RPMI7951 (cell line): ENCODE results near the gene COX19. TPM values are rescaled to one million over a fixed set of nuclear protein-coding genes. Genes with fewer than 3 reads are reported as not detected.
"Not testable (repeated sequence)": the region's sequence is repeated elsewhere in the genome, so short reads cannot be mapped to it uniquely, and the experiment has no call there.

Source experiments
- DNase-seq: peaks from one replicate; pipeline ENCODE4 v3.0.0-alpha.2; 2012; ENCODE audit warnings: low read depth
- total RNA-seq: library from RNA; depleted of rRNA; stranded (reverse); fragments of >200 nt; shearing (Covaris generic); gene quantifications from 2 replicates; pipeline ENCODE4 v1.2.3, GENCODE V29; 2014

Gene COX19
- total RNA-seq, 1 experiment from 2014 or later, result 7.1 TPM

- DNase-seq, result no peak
Observed at GRCh38 chr7:1011297-1012003, 36.1 kb upstream of the COX19 start.

GRCh38 chr7:1010226-1010625, 34.9 kb upstream of the COX19 start:
- DNase-seq, result no peak

GRCh38 chr7:1009747-1010146, 34.4 kb upstream of the COX19 start:
- no peak for DNase-seq

- no peak for DNase-seq
Observed at GRCh38 chr7:1008733-1009363, 33.5 kb upstream of the COX19 start.

- no peak for DNase-seq
Observed at GRCh38 chr7:1007901-1008300, 32.6 kb upstream of the COX19 start.

GRCh38 chr7:1005303-1005702, 30.0 kb upstream of the COX19 start:
- DNase-seq, result no peak

GRCh38 chr7:1004018-1004852, 28.9 kb upstream of the COX19 start:
- no peak for DNase-seq

GRCh38 chr7:1002445-1002844, 27.1 kb upstream of the COX19 start:
- not testable (repeated sequence) for DNase-seq

- DNase-seq, result not testable (repeated sequence)
Observed at GRCh38 chr7:1002026-1002425, 26.7 kb upstream of the COX19 start.

- not testable (repeated sequence) for DNase-seq
Observed at GRCh38 chr7:1001069-1001770, 25.9 kb upstream of the COX19 start.

GRCh38 chr7:999941-1000935, 24.9 kb upstream of the COX19 start:
- no peak for DNase-seq

GRCh38 chr7:999149-999879, 24.0 kb upstream of the COX19 start:
- no peak for DNase-seq

- no peak for DNase-seq
Observed at GRCh38 chr7:997404-998395, 22.4 kb upstream of the COX19 start.

GRCh38 chr7:996079-996872, 20.9 kb upstream of the COX19 start:
- no peak for DNase-seq

- DNase-seq, result no peak
Observed at GRCh38 chr7:995571-995970, 20.2 kb upstream of the COX19 start.

- no peak for DNase-seq
Observed at GRCh38 chr7:994592-995308, 19.4 kb upstream of the COX19 start.
